ENCODE results near the gene PHLDA2. TPM values are rescaled to one million over a fixed set of nuclear protein-coding genes. Genes with fewer than 3 reads are reported as not detected.

The PHLDA2 gene
- total and polyA plus RNA-seq, 2 of the 13 experiments (the other 11 are each of a cell fraction or from before 2014, with no cell fraction given), result 0.55 to 0.78 TPM

DNA sequence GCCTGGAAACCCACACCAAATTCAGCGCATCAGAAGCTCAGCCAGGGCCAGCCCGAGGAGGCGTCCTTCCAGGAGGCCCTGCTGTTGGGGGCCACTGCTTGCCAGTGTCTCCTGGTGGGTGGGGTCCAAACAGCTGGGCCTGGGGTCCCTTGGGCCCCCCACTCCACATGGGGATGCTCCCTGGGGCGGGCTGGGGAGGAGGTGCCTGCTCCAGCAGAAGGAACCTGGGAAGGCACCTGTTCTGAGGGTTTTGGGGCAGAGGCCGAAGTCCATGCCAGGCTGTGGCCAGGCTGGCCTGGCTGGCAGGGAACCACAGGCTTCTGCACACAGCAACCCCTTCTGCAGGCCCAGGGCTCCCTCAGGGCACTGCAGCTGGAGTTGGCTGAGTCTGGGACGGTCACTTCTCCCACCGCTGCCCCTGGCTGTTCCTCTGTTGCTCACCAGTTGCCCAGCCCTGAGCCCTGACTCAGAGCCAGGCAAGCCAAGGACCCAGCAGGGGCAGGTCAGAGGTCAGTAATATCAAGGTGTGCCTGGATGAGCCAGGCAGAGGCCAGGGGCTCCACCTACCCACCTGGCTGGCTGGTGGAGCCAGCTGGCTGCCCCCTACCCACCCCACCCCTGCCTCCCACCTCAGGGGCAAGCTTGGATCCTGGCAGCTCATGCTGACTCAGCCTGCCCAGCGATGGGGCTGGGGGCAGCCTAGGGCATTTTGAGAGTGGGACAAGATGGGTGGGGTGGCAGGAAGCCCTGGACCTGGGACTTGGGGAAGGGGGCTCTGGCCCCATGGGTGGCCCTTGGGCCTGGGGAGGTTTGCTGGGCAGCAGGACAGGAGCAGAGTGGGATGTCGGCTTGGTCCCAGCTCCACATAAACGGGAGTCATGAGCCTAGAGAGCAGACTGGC lies 12.0 kb upstream of the PHLDA2 start (continued):
- TF ChIP-seq, protein P1, sequence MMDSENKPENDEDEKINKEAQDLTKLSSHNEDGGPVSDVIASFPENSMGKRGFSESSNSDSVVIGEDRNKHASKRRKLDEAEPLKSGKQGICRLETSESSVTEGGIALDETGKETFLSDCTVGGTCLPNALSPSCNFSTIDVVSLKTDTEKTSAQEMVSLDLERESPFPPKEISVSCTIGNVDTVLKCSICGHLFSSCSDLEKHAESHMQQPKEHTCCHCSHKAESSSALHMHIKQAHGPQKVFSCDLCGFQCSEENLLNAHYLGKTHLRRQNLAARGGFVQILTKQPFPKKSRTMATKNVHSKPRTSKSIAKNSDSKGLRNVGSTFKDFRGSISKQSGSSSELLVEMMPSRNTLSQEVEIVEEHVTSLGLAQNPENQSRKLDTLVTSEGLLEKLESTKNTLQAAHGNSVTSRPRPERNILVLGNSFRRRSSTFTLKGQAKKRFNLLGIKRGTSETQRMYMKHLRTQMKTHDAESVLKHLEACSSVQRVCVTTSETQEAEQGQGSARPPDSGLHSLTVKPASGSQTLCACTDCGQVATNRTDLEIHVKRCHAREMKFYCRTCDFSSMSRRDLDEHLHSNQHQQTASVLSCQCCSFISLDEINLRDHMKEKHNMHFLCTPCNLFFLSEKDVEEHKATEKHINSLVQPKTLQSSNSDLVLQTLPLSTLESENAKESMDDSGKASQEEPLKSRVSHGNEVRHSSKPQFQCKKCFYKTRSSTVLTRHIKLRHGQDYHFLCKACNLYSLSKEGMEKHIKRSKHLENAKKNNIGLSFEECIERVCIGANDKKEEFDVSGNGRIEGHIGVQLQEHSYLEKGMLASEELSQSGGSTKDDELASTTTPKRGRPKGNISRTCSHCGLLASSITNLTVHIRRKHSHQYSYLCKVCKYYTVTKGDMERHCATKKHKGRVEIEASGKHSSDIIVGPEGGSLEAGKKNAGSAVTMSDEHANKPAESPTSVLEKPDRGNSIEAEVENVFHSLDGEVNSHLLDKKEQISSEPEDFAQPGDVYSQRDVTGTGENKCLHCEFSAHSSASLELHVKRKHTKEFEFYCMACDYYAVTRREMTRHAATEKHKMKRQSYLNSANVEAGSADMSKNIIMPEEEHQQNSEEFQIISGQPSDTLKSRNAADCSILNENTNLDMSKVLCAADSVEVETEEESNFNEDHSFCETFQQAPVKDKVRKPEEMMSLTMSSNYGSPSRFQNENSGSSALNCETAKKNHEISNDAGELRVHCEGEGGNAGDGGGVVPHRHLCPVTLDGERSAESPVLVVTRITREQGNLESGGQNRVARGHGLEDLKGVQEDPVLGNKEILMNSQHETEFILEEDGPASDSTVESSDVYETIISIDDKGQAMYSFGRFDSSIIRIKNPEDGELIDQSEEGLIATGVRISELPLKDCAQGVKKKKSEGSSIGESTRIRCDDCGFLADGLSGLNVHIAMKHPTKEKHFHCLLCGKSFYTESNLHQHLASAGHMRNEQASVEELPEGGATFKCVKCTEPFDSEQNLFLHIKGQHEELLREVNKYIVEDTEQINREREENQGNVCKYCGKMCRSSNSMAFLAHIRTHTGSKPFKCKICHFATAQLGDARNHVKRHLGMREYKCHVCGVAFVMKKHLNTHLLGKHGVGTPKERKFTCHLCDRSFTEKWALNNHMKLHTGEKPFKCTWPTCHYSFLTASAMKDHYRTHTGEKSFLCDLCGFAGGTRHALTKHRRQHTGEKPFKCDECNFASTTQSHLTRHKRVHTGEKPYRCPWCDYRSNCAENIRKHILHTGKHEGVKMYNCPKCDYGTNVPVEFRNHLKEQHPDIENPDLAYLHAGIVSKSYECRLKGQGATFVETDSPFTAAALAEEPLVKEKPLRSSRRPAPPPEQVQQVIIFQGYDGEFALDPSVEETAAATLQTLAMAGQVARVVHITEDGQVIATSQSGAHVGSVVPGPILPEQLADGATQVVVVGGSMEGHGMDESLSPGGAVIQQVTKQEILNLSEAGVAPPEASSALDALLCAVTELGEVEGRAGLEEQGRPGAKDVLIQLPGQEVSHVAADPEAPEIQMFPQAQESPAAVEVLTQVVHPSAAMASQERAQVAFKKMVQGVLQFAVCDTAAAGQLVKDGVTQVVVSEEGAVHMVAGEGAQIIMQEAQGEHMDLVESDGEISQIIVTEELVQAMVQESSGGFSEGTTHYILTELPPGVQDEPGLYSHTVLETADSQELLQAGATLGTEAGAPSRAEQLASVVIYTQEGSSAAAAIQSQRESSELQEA (CRISPR knock-in tag; IDR thresholded peaks at IDR 0.05; ENCODE audit: not compliant biosample characterization), result no peak
- TF ChIP-seq ZMYM3 (CRISPR knock-in tag; IDR thresholded peaks at IDR 0.05) (no peak), RNF219 (CRISPR knock-in tag; IDR thresholded peaks at IDR 0.05) (no peak), ZNF660 (CRISPR knock-in tag; IDR thresholded peaks at IDR 0.05; ENCODE audit: borderline replicate concordance, low read depth) (no peak), CCAR2 (optimal IDR thresholded peaks at IDR 0.05; ENCODE audit: low read depth, low read length) (no peak), TBX3 (IDR thresholded peaks at IDR 0.05; ENCODE audit: borderline replicate concordance) (no peak), ZNF343 (CRISPR knock-in tag; IDR thresholded peaks at IDR 0.05) (no peak), PHF8 (CRISPR knock-in tag; IDR thresholded peaks at IDR 0.05) (no peak), ZNF432 (CRISPR knock-in tag; IDR thresholded peaks at IDR 0.05; ENCODE audit: borderline replicate concordance) (no peak), E2F5 (CRISPR knock-in tag; conservative IDR thresholded peaks at IDR 0.05) (no peak)
- TF ChIP-seq, protein P2, sequence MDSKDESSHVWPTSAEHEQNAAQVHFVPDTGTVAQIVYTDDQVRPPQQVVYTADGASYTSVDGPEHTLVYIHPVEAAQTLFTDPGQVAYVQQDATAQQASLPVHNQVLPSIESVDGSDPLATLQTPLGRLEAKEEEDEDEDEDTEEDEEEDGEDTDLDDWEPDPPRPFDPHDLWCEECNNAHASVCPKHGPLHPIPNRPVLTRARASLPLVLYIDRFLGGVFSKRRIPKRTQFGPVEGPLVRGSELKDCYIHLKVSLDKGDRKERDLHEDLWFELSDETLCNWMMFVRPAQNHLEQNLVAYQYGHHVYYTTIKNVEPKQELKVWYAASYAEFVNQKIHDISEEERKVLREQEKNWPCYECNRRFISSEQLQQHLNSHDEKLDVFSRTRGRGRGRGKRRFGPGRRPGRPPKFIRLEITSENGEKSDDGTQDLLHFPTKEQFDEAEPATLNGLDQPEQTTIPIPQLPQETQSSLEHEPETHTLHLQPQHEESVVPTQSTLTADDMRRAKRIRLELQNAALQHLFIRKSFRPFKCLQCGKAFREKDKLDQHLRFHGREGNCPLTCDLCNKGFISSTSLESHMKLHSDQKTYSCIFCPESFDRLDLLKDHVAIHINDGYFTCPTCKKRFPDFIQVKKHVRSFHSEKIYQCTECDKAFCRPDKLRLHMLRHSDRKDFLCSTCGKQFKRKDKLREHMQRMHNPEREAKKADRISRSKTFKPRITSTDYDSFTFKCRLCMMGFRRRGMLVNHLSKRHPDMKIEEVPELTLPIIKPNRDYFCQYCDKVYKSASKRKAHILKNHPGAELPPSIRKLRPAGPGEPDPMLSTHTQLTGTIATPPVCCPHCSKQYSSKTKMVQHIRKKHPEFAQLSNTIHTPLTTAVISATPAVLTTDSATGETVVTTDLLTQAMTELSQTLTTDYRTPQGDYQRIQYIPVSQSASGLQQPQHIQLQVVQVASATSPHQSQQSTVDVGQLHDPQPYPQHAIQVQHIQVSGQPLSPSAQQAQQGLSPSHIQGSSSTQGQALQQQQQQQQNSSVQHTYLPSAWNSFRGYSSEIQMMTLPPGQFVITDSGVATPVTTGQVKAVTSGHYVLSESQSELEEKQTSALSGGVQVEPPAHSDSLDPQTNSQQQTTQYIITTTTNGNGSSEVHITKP (CRISPR knock-in tag; IDR thresholded peaks at IDR 0.05; ENCODE audit: low read depth), result no peak
- TF ChIP-seq, protein P3, sequence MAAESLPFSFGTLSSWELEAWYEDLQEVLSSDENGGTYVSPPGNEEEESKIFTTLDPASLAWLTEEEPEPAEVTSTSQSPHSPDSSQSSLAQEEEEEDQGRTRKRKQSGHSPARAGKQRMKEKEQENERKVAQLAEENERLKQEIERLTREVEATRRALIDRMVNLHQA (CRISPR knock-in tag; IDR thresholded peaks at IDR 0.05), result no peak

Measured in HepG2 (cell line).